Neural cell (in vitro differentiated cells): ENCODE data around the gene PARVA. TPM values are rescaled to one million over a fixed set of nuclear protein-coding genes. Genes with fewer than 3 reads are reported as not detected.

Experiments
- H2AFZ ChIP-seq: fragments of 200-600, 300-800 bp; sonication (generic), shearing (Covaris generic); 2 replicates; pipeline ENCODE4 v1.6.0; 2014; ENCODE audit warnings: low read depth, mild to moderate bottlenecking, antibody characterized with exemption, low read length, moderate library complexity
- H3F3A ChIP-seq: fragments of 200-600 bp; shearing (Covaris generic); 2 replicates; pipeline ENCODE4 v1.6.1; 2016; ENCODE audit warnings: mild to moderate bottlenecking, moderate library complexity, mixed read lengths, antibody characterized with exemption, low read length; ENCODE audit not compliant: insufficient read depth, poor library complexity, severe bottlenecking
- H3K27ac ChIP-seq: fragments of 200-600, 300-800 bp; sonication (generic), shearing (Covaris generic); 2 replicates; pipeline ENCODE4 v1.5.1; 2014; ENCODE audit warnings: mild to moderate bottlenecking, low read length, moderate library complexity
- H3K27me3 ChIP-seq: fragments of 300-800, 200-600 bp; sonication (generic), shearing (Covaris generic); 2 replicates; pipeline ENCODE4 v1.6.0; 2014; ENCODE audit warnings: mild to moderate bottlenecking, low read depth, low read length, moderate library complexity; ENCODE audit not compliant: insufficient read depth
- H3K36me3 ChIP-seq: fragments of 300-800, 200-600 bp; sonication (generic), shearing (Covaris generic); 2 replicates; pipeline ENCODE4 v1.5.1; 2014; ENCODE audit warnings: mild to moderate bottlenecking, antibody characterized with exemption, low read length, moderate library complexity; ENCODE audit not compliant: insufficient read depth
- H3K4me2 ChIP-seq: fragments of 300-800, 200-600 bp; sonication (generic), shearing (Covaris generic); 2 replicates; pipeline ENCODE4 v1.6.0; 2014; ENCODE audit warnings: mild to moderate bottlenecking, low read length
- H3K4me3 ChIP-seq: fragments of 300-800, 200-600 bp; sonication (generic), shearing (Covaris generic); 2 replicates; pipeline ENCODE4 v1.5.1; 2014; ENCODE audit warnings: mild to moderate bottlenecking, low read length, moderate library complexity
- H3K79me2 ChIP-seq: fragments of 200-600 bp; shearing (Covaris generic); replicated peaks from 2 replicates; pipeline ENCODE4 v1.6.0; 2014; ENCODE audit warnings: mild to moderate bottlenecking, low read length, moderate library complexity; ENCODE audit not compliant: insufficient read depth
- H3K9ac ChIP-seq: fragments of 300-800, 200-600 bp; sonication (generic), shearing (Covaris generic); 2 replicates; pipeline ENCODE4 v1.6.1; 2016; ENCODE audit warnings: mild to moderate bottlenecking, low read length, mixed read lengths
- H3K9me2 ChIP-seq: fragments of 200-600 bp; shearing (Covaris generic); 2 replicates; pipeline ENCODE4 v1.6.1; 2016; ENCODE audit warnings: mild to moderate bottlenecking, low read length, mixed read lengths; ENCODE audit not compliant: insufficient read depth
- H3K9me3 ChIP-seq: fragments of 200-600, 300-800 bp; sonication (generic), shearing (Covaris generic); 2 replicates; pipeline ENCODE4 v1.6.1; 2016; ENCODE audit warnings: mild to moderate bottlenecking, mixed run types, low read length, moderate library complexity, mixed read lengths
- H4K20me1 ChIP-seq: fragments of 200-600 bp; shearing (Covaris generic); 2 replicates; pipeline ENCODE4 v1.6.1; 2016; ENCODE audit warnings: mild to moderate bottlenecking, mixed run types; ENCODE audit not compliant: insufficient read depth
- EP300 ChIP-seq: fragments of 450-650 bp; conservative IDR thresholded peaks from 2 replicates; pipeline ENCODE4 v1.6.1; 2014; ENCODE audit warnings: antibody characterized with exemption, mild to moderate bottlenecking, moderate library complexity; ENCODE audit not compliant: poor library complexity, severe bottlenecking
- EZH2 ChIP-seq: fragments of 200-600, 300-800 bp; shearing (Covaris generic), sonication (generic); IDR thresholded peaks from 2 replicates; pipeline ENCODE4 v1.6.1; 2014; ENCODE audit warnings: antibody characterized with exemption, low read length, borderline replicate concordance, mild to moderate bottlenecking; ENCODE audit not compliant: insufficient read depth, poor library complexity, severe bottlenecking
- MXI1 ChIP-seq: fragments of 450-650 bp; conservative IDR thresholded peaks from 2 replicates; pipeline ENCODE4 v1.6.1; 2014; ENCODE audit warnings: antibody characterized with exemption, mild to moderate bottlenecking; ENCODE audit not compliant: poor library complexity, severe bottlenecking
- POLR2AphosphoS5 ChIP-seq: IDR thresholded peaks from 2 replicates; pipeline ENCODE4 v1.6.1; 2012
- RAD21 ChIP-seq: fragments of 450-650 bp; conservative IDR thresholded peaks from 2 replicates; pipeline ENCODE4 v1.6.1; 2014; ENCODE audit warnings: antibody characterized with exemption, mild to moderate bottlenecking, moderate library complexity
- SMC3 ChIP-seq: fragments of 450-650 bp; conservative IDR thresholded peaks from 2 replicates; pipeline ENCODE4 v1.6.1; 2014; ENCODE audit warnings: antibody characterized with exemption, mild to moderate bottlenecking, moderate library complexity; ENCODE audit not compliant: poor library complexity
- TAF1 ChIP-seq: IDR thresholded peaks from 2 replicates; pipeline ENCODE4 v1.6.1; 2012; ENCODE audit warnings: low read depth
- polyA plus RNA-seq: library from polyadenylated mRNA; depleted of rRNA; stranded (reverse); fragments of >200 nt; gene quantifications from 2 replicates; pipeline ENCODE4 v1.2.3, GENCODE V29; 2014
- TF ChIP-seq, protein P1 (sequence below): IDR thresholded peaks from 2 replicates; pipeline ENCODE4 v1.6.1; 2012; ENCODE audit warnings: borderline replicate concordance
- TF ChIP-seq, protein P2 (sequence below): fragments of 450-650 bp; IDR thresholded peaks from 2 replicates; pipeline ENCODE4 v1.5.1; 2014; ENCODE audit warnings: antibody characterized with exemption, mild to moderate bottlenecking, moderate library complexity; ENCODE audit not compliant: poor library complexity, severe bottlenecking

Gene PARVA
- polyA plus RNA-seq, 1 donor from 2014 or later: 0.94 TPM

DNA sequence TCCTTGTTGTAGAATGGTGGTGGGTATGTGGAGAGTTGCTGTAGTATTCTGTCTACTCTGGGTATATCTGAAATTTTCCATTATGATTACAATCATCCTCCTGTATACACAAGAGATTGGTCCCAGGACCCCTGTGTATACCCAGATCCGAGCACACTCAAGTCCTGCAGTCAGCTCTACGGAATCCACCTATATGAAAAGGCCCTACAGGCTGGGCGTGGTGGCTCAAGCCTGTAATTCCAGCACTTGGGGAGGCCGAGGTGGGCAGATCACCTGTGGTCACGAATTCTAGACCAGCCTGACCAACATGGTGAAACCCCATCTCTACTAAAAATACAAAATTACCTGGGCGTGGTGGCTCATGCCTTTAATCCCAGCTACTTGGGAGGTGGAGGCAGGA is 17.2 kb downstream of the PARVA start:
- H2AFZ ChIP-seq: no peak overlapping the region
- no peaks in the 10 kb centered on the region for H3F3A ChIP-seq
- no peaks in the 10 kb centered on the region for H3K79me2 ChIP-seq
- no peak overlapping the region for H3K4me3 ChIP-seq
- no peaks in the 10 kb centered on the region for H3K36me3 ChIP-seq
- no peaks in the 10 kb centered on the region for H3K27me3 ChIP-seq
- TF ChIP-seq SMC3 (no peak), EP300 (no peak), RAD21 (no peak), TAF1 (no peak), EZH2 (no peak), POLR2AphosphoS5 (no peak), MXI1 (no peak)
- TF ChIP-seq, protein P1, sequence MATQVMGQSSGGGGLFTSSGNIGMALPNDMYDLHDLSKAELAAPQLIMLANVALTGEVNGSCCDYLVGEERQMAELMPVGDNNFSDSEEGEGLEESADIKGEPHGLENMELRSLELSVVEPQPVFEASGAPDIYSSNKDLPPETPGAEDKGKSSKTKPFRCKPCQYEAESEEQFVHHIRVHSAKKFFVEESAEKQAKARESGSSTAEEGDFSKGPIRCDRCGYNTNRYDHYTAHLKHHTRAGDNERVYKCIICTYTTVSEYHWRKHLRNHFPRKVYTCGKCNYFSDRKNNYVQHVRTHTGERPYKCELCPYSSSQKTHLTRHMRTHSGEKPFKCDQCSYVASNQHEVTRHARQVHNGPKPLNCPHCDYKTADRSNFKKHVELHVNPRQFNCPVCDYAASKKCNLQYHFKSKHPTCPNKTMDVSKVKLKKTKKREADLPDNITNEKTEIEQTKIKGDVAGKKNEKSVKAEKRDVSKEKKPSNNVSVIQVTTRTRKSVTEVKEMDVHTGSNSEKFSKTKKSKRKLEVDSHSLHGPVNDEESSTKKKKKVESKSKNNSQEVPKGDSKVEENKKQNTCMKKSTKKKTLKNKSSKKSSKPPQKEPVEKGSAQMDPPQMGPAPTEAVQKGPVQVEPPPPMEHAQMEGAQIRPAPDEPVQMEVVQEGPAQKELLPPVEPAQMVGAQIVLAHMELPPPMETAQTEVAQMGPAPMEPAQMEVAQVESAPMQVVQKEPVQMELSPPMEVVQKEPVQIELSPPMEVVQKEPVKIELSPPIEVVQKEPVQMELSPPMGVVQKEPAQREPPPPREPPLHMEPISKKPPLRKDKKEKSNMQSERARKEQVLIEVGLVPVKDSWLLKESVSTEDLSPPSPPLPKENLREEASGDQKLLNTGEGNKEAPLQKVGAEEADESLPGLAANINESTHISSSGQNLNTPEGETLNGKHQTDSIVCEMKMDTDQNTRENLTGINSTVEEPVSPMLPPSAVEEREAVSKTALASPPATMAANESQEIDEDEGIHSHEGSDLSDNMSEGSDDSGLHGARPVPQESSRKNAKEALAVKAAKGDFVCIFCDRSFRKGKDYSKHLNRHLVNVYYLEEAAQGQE: no peak
- TF ChIP-seq, protein P2, sequence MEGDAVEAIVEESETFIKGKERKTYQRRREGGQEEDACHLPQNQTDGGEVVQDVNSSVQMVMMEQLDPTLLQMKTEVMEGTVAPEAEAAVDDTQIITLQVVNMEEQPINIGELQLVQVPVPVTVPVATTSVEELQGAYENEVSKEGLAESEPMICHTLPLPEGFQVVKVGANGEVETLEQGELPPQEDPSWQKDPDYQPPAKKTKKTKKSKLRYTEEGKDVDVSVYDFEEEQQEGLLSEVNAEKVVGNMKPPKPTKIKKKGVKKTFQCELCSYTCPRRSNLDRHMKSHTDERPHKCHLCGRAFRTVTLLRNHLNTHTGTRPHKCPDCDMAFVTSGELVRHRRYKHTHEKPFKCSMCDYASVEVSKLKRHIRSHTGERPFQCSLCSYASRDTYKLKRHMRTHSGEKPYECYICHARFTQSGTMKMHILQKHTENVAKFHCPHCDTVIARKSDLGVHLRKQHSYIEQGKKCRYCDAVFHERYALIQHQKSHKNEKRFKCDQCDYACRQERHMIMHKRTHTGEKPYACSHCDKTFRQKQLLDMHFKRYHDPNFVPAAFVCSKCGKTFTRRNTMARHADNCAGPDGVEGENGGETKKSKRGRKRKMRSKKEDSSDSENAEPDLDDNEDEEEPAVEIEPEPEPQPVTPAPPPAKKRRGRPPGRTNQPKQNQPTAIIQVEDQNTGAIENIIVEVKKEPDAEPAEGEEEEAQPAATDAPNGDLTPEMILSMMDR: no peak
- H3K9me2 ChIP-seq: no peaks in the 10 kb centered on the region
- no peak overlapping the region for H3K27ac ChIP-seq
- H3K4me2 ChIP-seq: no peak overlapping the region
- H3K9me3 ChIP-seq: no peaks in the 10 kb centered on the region
- H3K9ac ChIP-seq: no peak overlapping the region
- H4K20me1 ChIP-seq: no peaks in the 10 kb centered on the region

GRCh38 chr11:12395333-12395732 is 18.0 kb downstream of the PARVA start:
- Histone ChIP-seq H3K9me2 (no peaks in the 10 kb centered on the region), H3K79me2 (no peaks in the 10 kb centered on the region), H3F3A (no peaks in the 10 kb centered on the region), H3K9ac (no peak overlapping the region), H3K27ac (no peak overlapping the region), H4K20me1 (no peaks in the 10 kb centered on the region), H3K4me2 (no peak overlapping the region), H3K27me3 (no peaks in the 10 kb centered on the region), H3K36me3 (no peaks in the 10 kb centered on the region), H3K9me3 (no peaks in the 10 kb centered on the region), H2AFZ (no peak overlapping the region), H3K4me3 (no peak overlapping the region)
- no peak for TF ChIP-seq POLR2AphosphoS5
- no peak for TF ChIP-seq EP300
- TF ChIP-seq TAF1: no peak
- TF ChIP-seq, protein P2: no peak
- TF ChIP-seq EZH2: no peak
